Measurements from ENCODE around the gene NRG3. TPM values are rescaled to one million over a fixed set of nuclear protein-coding genes. Genes with fewer than 3 reads are reported as not detected.

Gene NRG3
- total RNA-seq, 6 experiments from 2014 or later: 0.34 to 0.99 (median 0.75) TPM

DNA sequence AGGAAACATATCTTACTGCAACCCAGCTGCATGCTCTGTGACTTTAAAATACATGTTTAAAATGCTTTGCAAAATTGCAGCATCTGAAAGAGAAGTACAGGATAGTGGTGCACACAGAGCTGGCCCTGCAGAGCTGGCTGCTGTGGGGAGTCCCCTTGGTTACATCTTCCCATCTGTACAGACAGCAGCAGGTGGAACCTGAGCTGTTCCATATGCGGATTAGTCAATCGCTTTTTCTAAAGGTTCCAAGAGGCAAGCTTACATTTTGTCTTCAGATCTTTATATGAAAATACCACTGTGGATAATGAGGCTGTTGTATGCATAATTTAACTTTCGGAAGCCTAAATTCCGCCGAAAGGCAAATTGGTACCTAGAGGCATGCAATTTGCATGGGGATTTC lies 444.1 kb downstream of the NRG3 start:
- Histone ChIP-seq H3K4me3 (no peak overlapping the region), H3K27ac (no peak overlapping the region), H3K4me1 (no peaks in the 10 kb centered on the region), H3K9me3 (no peaks in the 10 kb centered on the region), H3K36me3 (no peaks in the 10 kb centered on the region), H3K27me3 (no peaks in the 10 kb centered on the region)
- ATAC-seq (no peak), DNase-seq (no peak)
- intact Hi-C loops (cut with DNase I): no loop called here
- TF ChIP-seq, protein P1, sequence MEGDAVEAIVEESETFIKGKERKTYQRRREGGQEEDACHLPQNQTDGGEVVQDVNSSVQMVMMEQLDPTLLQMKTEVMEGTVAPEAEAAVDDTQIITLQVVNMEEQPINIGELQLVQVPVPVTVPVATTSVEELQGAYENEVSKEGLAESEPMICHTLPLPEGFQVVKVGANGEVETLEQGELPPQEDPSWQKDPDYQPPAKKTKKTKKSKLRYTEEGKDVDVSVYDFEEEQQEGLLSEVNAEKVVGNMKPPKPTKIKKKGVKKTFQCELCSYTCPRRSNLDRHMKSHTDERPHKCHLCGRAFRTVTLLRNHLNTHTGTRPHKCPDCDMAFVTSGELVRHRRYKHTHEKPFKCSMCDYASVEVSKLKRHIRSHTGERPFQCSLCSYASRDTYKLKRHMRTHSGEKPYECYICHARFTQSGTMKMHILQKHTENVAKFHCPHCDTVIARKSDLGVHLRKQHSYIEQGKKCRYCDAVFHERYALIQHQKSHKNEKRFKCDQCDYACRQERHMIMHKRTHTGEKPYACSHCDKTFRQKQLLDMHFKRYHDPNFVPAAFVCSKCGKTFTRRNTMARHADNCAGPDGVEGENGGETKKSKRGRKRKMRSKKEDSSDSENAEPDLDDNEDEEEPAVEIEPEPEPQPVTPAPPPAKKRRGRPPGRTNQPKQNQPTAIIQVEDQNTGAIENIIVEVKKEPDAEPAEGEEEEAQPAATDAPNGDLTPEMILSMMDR (IDR thresholded peaks at IDR 0.05): no peak
- no peak for TF ChIP-seq POLR2A (IDR thresholded peaks at IDR 0.05)
- WGBS (ENCODE audit: insufficient coverage, low coverage, low lambda C conversion rate, missing lambda C conversion rate): 60% methylated on average over 5 of the region's 5 CpGs

DNA sequence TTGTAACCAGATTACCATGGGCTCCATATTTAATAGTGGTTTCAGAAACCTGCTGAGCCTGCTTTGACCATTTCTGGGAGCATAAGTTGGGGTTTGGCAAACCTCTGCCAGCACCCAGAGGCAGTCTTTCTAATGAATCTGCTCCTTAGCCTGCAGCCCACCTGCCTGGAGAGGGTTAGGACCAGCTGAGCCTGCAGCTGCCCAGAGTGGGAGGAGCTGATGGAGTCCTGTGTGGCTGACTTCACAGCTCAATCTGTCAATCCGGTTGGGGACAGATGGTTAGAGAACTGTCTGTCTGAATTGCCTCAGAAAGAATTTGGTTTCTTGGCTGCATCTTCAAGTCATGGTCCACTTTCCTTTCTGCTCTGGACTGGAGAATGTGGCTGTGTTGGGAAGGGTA lies 444.6 kb downstream of the NRG3 start:
- H3K4me3 ChIP-seq: no peak overlapping the region
- DNase-seq: no peak
- no peaks in the 10 kb centered on the region for H3K4me1 ChIP-seq
- no peak overlapping the region for H3K27ac ChIP-seq
- TF ChIP-seq POLR2A (IDR thresholded peaks at IDR 0.05): no peak
- no peaks in the 10 kb centered on the region for H3K36me3 ChIP-seq
- no peaks in the 10 kb centered on the region for H3K9me3 ChIP-seq
- ATAC-seq: no peak
- intact Hi-C loops (cut with DNase I): no loop called here
- WGBS (ENCODE audit: insufficient coverage, low coverage, low lambda C conversion rate, missing lambda C conversion rate): 29% methylated on average over 1 of the region's 1 CpG
- no peaks in the 10 kb centered on the region for H3K27me3 ChIP-seq

DNA sequence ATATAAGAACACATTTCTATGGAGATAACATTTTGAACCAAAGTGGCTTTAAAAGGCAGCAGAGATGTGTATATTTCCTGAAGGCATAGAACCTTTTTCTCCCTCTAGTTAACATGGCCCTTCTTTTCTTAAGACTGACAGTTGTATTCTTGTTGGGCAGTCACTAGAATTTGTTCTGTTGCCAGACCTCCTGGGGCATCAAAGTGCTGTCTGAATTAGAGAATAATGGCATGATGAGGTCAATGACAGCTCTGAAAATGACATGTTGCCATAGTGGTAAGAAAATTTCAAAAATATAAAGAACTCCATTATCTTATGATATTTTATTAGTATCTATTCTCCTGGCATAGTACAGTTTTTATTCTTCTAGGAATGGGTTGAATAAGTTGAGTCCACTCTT lies 446.7 kb downstream of the NRG3 start:
- Histone ChIP-seq H3K4me1 (no peaks in the 10 kb centered on the region), H3K36me3 (no peaks in the 10 kb centered on the region), H3K4me3 (no peak overlapping the region), H3K27me3 (no peaks in the 10 kb centered on the region), H3K9me3 (no peaks in the 10 kb centered on the region), H3K27ac (no peak overlapping the region)
- ATAC-seq (no peak), DNase-seq (no peak)
- intact Hi-C loops (cut with DNase I): no loop called here
- TF ChIP-seq, protein P1 (IDR thresholded peaks at IDR 0.05): no peak
- no peak for TF ChIP-seq POLR2A (IDR thresholded peaks at IDR 0.05)

- H3K9me3 ChIP-seq: no peaks in the 10 kb centered on the region
- H3K27ac ChIP-seq: no peak overlapping the region
- ATAC-seq (no peak), DNase-seq (no peak)
- no peaks in the 10 kb centered on the region for H3K27me3 ChIP-seq
- H3K4me1 ChIP-seq: no peaks in the 10 kb centered on the region
- no peak overlapping the region for H3K4me3 ChIP-seq
- no peaks in the 10 kb centered on the region for H3K36me3 ChIP-seq
- intact Hi-C loops (cut with DNase I): no loop called here
- TF ChIP-seq POLR2A (IDR thresholded peaks at IDR 0.05): no peak
- TF ChIP-seq, protein P1 (IDR thresholded peaks at IDR 0.05): no peak
- 60% methylated on average over 1 of the region's 2 CpGs for WGBS (ENCODE audit: insufficient coverage, low coverage, low lambda C conversion rate, missing lambda C conversion rate)
Measured at GRCh38 chr10:82331716-82332115, 456.7 kb downstream of the NRG3 start.

GRCh38 chr10:82335831-82336230 lies 460.8 kb downstream of the NRG3 start:
- TF ChIP-seq, protein P1 (IDR thresholded peaks at IDR 0.05): no peak
- no peak for TF ChIP-seq POLR2A (IDR thresholded peaks at IDR 0.05)

More at GRCh38 chr10:82335831-82336230, 460.8 kb downstream of the NRG3 start:
- no peak overlapping the region for H3K4me3 ChIP-seq
- intact Hi-C loops (cut with DNase I): no loop called here
- no peaks in the 10 kb centered on the region for H3K4me1 ChIP-seq
- no peak for DNase-seq
- 75% methylated on average over 1 of the region's 1 CpG for WGBS (ENCODE audit: insufficient coverage, low coverage, low lambda C conversion rate, missing lambda C conversion rate)
- no peak for ATAC-seq
- no peaks in the 10 kb centered on the region for H3K36me3 ChIP-seq
- no peaks in the 10 kb centered on the region for H3K9me3 ChIP-seq
- no peak overlapping the region for H3K27ac ChIP-seq
- H3K27me3 ChIP-seq: no peaks in the 10 kb centered on the region
